GM23248 (cell line): Measurements from ENCODE around the gene FLII. TPM values are rescaled to one million over a fixed set of nuclear protein-coding genes. Genes with fewer than 3 reads are reported as not detected.

Experiments used
- DNase-seq: peaks from one replicate; pipeline ENCODE4 v3.0.0-alpha.2; 2015
- H2AFZ ChIP-seq: fragments of 200-600 bp; sonication (generic); 2 replicates; pipeline ENCODE4 v1.6.1; 2016; ENCODE audit warnings: antibody characterized with exemption
- H3F3A ChIP-seq: fragments of 200-600 bp; sonication (generic); 2 replicates; pipeline ENCODE4 v1.6.1; 2016; ENCODE audit warnings: mild to moderate bottlenecking, antibody characterized with exemption, mixed run types; ENCODE audit not compliant: insufficient read depth
- H3K27ac ChIP-seq: fragments of 200-600 bp; sonication (generic); 2 replicates; pipeline ENCODE4 v1.5.1; 2016; ENCODE audit warnings: mild to moderate bottlenecking
- H3K27me3 ChIP-seq: fragments of 200-600 bp; sonication (generic); replicated peaks from 2 replicates; pipeline ENCODE4 v1.6.1; 2016; ENCODE audit warnings: mild to moderate bottlenecking; ENCODE audit not compliant: insufficient read depth
- H3K36me3 ChIP-seq: fragments of 200-600 bp; sonication (generic); 2 replicates; pipeline ENCODE4 v1.6.1; 2016; ENCODE audit warnings: low read depth, mild to moderate bottlenecking
- H3K4me1 ChIP-seq: fragments of 200-600 bp; sonication (generic); 2 replicates; pipeline ENCODE4 v1.6.1; 2016; ENCODE audit warnings: mild to moderate bottlenecking; ENCODE audit not compliant: insufficient read depth
- H3K4me2 ChIP-seq: fragments of 200-600 bp; sonication (generic); one replicate; pipeline ENCODE4 v1.6.1; 2016; ENCODE audit warnings: mild to moderate bottlenecking; ENCODE audit not compliant: unreplicated experiment
- H3K4me3 ChIP-seq: fragments of 200-600 bp; sonication (generic); 2 replicates; pipeline ENCODE4 v1.5.1; 2016; ENCODE audit warnings: mild to moderate bottlenecking
- H3K79me2 ChIP-seq: fragments of 200-600 bp; sonication (generic); 2 replicates; pipeline ENCODE4 v1.6.1; 2016; ENCODE audit warnings: mild to moderate bottlenecking; ENCODE audit not compliant: insufficient read depth
- H3K9ac ChIP-seq: fragments of 200-600 bp; sonication (generic); 2 replicates; pipeline ENCODE4 v1.6.1; 2016; ENCODE audit warnings: mild to moderate bottlenecking
- H3K9me2 ChIP-seq: fragments of 200-600 bp; sonication (generic); 2 replicates; pipeline ENCODE4 v1.6.1; 2016; ENCODE audit warnings: mixed run types, mild to moderate bottlenecking, moderate library complexity; ENCODE audit not compliant: insufficient read depth
- H3K9me3 ChIP-seq: fragments of 200-600 bp; sonication (generic); one replicate; pipeline ENCODE4 v1.6.1; 2017; ENCODE audit warnings: low read depth
- H4K20me1 ChIP-seq: fragments of 200-600 bp; sonication (generic); 2 replicates; pipeline ENCODE4 v1.6.0; 2016; ENCODE audit not compliant: insufficient read depth
- EZH2 ChIP-seq: fragments of 200-600 bp; sonication (generic); IDR thresholded peaks from 2 replicates; pipeline ENCODE4 v1.6.1; 2018; ENCODE audit warnings: antibody characterized with exemption, mild to moderate bottlenecking; ENCODE audit not compliant: insufficient read depth, poor library complexity, severe bottlenecking
- EZH2phosphoT487 ChIP-seq: fragments of 200-600 bp; sonication (generic); IDR thresholded peaks from 2 replicates; pipeline ENCODE4 v1.6.1; 2018; ENCODE audit warnings: antibody characterized with exemption, moderate library complexity, mild to moderate bottlenecking, low read depth; ENCODE audit not compliant: insufficient read depth
- WGBS, 2 experiments: methylation state at CpG; one replicate each; pipeline ENCODE4 v1.1.6; 2015 to 2017; ENCODE audit warnings: low lambda C conversion rate in 2 of 2, low coverage in 1 of 2; ENCODE audit errors: missing lambda C conversion rate in 2 of 2; 5-methylcytosine and 5-hydroxymethylcytosine counted together
- in situ Hi-C: fragments of 300-500 bp; cut with MboI; formaldehyde crosslinking; loops from 2 replicates; pipeline ENCODE4 v1.15.0; 2020
- polyA plus RNA-seq: library from polyadenylated mRNA; unstranded; fragments of >200 nt; fragmentation: Nextera tagmentation; extraction: Ambion mirVana; gene quantifications from 2 replicates; pipeline ENCODE4 v1.2.1, GENCODE V29; 2016
- total RNA-seq: library from RNA; depleted of rRNA; stranded (reverse); fragments of >200 nt; shearing (Covaris generic); gene quantifications from 2 replicates; pipeline ENCODE4 v1.2.3, GENCODE V29; 2014

The FLII gene
- total and polyA plus RNA-seq, 2 experiments from 2014 or later: 187 to 250 TPM

GRCh38 chr17:18256351-18256750, 2.2 kb downstream of the FLII start:
- Histone ChIP-seq H4K20me1 (no peaks in the 10 kb centered on the region), H3K9me2 (no peaks in the 10 kb centered on the region), H3K9me3 (no peaks in the 10 kb centered on the region), H2AFZ (no peak overlapping the region), H3K4me2 (no peak overlapping the region), H3K4me3 (no peak overlapping the region), H3K9ac (no peak overlapping the region; the same call in 1 of the 2 replicates), H3K27me3 (no peaks in the 10 kb centered on the region), H3F3A (0 out of 2 replicates have a peak, but pooled peaks cover 6% of the 10 kb centered on the region), H3K79me2 (peaks cover 45% of the 10 kb centered on the region), H3K27ac (no peak overlapping the region), H3K36me3 (peaks cover 25% of the 10 kb centered on the region), H3K4me1 (peaks cover 19% of the 10 kb centered on the region)
- in situ Hi-C loops: no loop called here
- 79 to 97% methylated on average over 4 to 11 of the region's 11 CpGs for WGBS, 2 experiments
- DNase-seq: no peak
- no peak for TF ChIP-seq EZH2phosphoT487
- TF ChIP-seq EZH2: no peak

GRCh38 chr17:18254888-18255649, 3.5 kb downstream of the FLII start:
- in situ Hi-C loops: no loop called here
- H3K4me2 ChIP-seq: no peak overlapping the region
- TF ChIP-seq EZH2 (no peak), EZH2phosphoT487 (no peak)
- H4K20me1 ChIP-seq: no peaks in the 10 kb centered on the region
- H3K9me3 ChIP-seq: no peaks in the 10 kb centered on the region
- peaks cover 32% of the 10 kb centered on the region for H3K36me3 ChIP-seq
- peaks cover 44% of the 10 kb centered on the region for H3K79me2 ChIP-seq
- H3F3A ChIP-seq: 0 out of 2 replicates have a peak, but pooled peaks cover 6% of the 10 kb centered on the region
- no peak overlapping the region for H3K9ac ChIP-seq
- WGBS, 2 experiments: 97 to 100% methylated on average over 8 of the region's 8 CpGs
- H3K27me3 ChIP-seq: no peaks in the 10 kb centered on the region
- H3K9me2 ChIP-seq: no peaks in the 10 kb centered on the region
- H3K4me1 ChIP-seq: peaks cover 16% of the 10 kb centered on the region
- DNase-seq: no peak
- no peak overlapping the region for H3K4me3 ChIP-seq
- no peak overlapping the region for H2AFZ ChIP-seq
- H3K27ac ChIP-seq: no peak overlapping the region

- no peak overlapping the region for H3K4me2 ChIP-seq
- no peak overlapping the region for H3K4me3 ChIP-seq
- H3F3A ChIP-seq: peaks cover 4% of the 10 kb centered on the region; the same call in 1 of the 2 replicates
- H3K79me2 ChIP-seq: peaks cover 44% of the 10 kb centered on the region
- no peaks in the 10 kb centered on the region for H3K9me3 ChIP-seq
- no peaks in the 10 kb centered on the region for H3K9me2 ChIP-seq
- DNase-seq: no peak
- H4K20me1 ChIP-seq: no peaks in the 10 kb centered on the region
- H3K36me3 ChIP-seq: peaks cover 34% of the 10 kb centered on the region
- in situ Hi-C loops: no loop called here
- TF ChIP-seq EZH2 (no peak), EZH2phosphoT487 (no peak)
- H3K9ac ChIP-seq: no peak overlapping the region
- no peak overlapping the region for H3K27ac ChIP-seq
- 86 to 88% methylated on average over 27 of the region's 27 CpGs for WGBS, 2 experiments
- H3K4me1 ChIP-seq: peaks cover 10% of the 10 kb centered on the region; the same call in 1 of the 2 replicates
- no peak overlapping the region for H2AFZ ChIP-seq
- no peaks in the 10 kb centered on the region for H3K27me3 ChIP-seq
These were observed 4.4 kb downstream of the FLII start for GRCh38 chr17:18253947-18254821.

- Histone ChIP-seq H3K36me3 (peaks cover 34% of the 10 kb centered on the region), H2AFZ (no peak overlapping the region), H3K27me3 (no peaks in the 10 kb centered on the region), H3K4me1 (peaks cover 6% of the 10 kb centered on the region; the same call in 1 of the 2 replicates), H3K79me2 (peaks cover 44% of the 10 kb centered on the region), H3K9ac (no peak overlapping the region), H3K9me2 (no peaks in the 10 kb centered on the region), H3K27ac (no peak overlapping the region), H3K9me3 (no peaks in the 10 kb centered on the region), H3F3A (peaks cover 6% of the 10 kb centered on the region; the same call in 1 of the 2 replicates), H3K4me3 (no peak overlapping the region), H3K4me2 (no peak overlapping the region), H4K20me1 (no peaks in the 10 kb centered on the region)
- WGBS, 2 experiments: 82 to 85% methylated on average over 13 to 16 of the region's 16 CpGs
- in situ Hi-C loops: no loop called here
- TF ChIP-seq EZH2phosphoT487 (no peak), EZH2 (no peak)
- no peak for DNase-seq
These were observed 5.2 kb downstream of the FLII start for GRCh38 chr17:18253187-18253884.
